NCI-H526 (cell line): ENCODE measurements around the gene CPPED1.

Experiments used
- DNase-seq, 2 experiments: peaks; one replicate each; lab custom pipeline; 2025; lab: John Stamatoyannopoulos, UW

CPPED1 gene

DNA sequence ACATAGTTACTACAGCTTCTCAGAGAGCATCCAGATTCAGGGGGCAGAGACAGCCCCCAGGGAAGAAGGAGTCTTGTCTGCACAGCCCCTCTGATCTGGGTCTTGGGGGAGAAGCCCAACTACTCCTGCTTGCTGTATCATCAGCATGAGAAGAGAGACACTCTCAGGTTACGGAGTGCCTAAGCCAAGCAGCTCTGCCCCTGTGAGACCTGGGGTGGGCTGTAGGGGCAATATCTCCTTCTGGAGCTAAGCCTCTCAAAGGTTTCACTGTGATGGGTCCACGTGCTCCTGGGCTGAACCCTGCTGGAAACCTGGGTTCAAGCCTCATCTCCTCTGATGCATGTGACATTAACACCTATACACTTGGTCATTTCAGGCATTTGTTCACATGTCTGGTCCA, 123.2 kb downstream of the CPPED1 start:
- no peak for DNase-seq

DNA sequence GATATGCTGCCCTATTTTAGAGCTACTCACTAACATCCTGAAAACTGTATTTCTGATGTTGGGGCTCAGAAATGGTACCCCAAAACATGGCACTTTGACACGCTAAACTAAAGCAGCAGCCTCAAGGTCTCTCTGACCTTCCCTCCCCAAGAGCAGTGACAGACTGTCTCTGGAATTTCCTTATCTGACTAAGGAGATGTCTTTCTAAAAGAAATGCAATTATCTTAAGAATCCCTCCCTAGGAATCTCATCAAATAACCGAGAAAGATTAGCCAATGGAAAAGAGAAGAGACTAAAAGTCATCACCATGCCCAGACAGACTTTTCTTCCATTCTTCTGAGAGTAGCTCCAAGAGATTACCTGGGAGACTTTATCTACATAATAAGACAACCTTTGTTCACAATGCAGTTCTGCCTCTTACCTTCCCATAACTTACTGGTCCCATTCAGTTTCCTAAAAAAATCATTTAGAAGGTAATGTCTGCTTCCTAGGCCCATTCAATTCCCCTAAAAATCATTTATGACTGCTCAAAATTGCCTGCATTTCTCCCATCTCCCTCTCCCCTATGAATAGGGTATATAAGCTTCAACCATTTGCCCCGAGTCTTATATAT, 123.9 kb downstream of the CPPED1 start:
- no peak for DNase-seq

DNA sequence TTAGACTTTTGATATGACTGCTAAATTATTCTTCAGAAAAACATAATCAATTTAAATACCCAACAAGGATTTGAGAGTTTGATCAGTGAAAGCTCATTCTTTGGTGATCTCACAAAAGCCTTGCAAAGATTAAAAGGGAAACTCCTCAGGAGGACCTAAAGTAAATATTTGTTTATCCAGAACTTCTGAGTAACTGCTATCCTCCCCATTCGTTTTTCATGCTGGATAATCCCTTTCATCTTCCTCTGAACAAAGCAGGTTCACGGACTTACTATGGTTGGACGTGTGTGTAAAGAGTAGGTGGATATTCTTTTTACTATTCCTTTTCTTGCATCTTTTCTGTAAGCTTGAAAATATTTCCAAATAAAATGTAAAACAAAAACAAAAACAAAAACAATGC, 124.7 kb downstream of the CPPED1 start:
- no peak for DNase-seq

DNA sequence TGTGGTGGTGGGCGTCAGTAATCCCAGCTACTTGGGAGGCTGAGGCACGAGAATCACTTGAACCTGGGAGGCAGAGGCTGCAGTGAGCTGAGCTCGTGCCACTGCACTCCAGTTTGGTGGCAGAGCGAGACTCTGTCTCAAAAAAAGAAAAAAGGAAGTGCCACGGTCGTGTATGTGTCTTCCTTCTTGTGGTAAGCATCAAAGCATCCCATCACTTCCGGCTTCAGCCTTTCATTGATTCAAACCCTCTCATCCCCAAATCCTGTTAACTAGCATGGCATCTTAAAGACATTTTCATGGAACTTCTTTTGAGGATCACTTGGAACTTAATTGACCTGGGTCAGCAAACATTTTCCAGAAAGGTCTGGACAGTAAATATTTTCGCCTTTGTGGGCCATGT, 126.2 kb downstream of the CPPED1 start:
- DNase-seq, result no peak

DNA sequence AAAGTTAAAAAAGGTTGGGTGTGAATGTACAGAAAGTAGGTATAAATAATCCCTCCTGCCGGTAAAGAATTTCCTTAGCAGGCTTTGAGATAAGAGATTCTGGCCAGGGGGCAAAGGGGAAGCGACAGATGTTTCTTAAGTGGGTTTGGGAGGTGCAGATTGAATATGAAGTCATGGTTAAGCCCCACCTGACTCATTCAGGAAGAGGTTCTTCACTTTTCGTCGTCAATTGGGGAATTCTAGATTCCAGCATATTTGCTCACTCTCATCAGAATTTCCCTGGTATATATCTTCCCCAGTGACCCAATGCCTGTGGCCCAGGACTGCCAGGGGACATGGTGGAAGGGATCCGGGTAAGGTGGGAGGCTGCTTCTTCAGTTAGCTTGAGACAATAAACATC, 127.8 kb downstream of the CPPED1 start:
- no peak for DNase-seq

DNA sequence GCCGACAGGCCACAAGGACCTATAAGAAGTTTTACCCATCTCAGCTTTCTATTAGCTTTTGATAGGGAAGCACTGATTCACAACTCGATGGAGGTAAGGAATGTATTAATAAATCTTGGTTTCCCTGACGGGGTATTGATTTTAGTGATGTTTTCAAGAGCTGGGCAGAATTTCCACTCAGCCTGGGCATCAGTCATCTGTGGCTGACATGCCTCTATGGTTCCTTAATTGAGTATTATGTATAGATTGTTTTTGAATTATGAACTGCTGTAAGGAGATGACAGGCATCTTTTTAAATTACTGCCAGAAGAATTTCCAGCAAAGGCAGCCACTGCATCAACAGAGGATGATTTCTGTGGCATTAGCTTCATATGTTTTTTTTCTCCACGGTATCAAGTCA, 128.6 kb downstream of the CPPED1 start:
- no peak for DNase-seq

DNA sequence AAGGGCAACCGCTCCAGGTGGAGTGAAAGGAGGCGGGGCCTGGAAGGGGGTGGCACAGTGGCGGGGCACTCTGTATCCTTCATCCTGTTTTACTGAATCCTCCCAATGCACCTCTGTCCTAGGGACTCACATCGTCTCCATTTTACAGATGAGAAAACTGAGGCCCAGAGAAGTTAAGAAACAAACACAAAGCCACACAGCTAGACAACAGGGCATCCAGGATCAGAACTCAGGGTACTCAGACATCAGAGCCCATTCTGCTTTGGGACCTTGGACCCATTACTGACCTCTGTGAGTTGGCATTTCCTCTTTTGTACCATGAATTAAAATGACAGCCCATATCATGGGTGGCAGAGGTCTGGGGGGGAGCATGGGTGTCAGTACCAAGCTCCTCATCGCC, 129.2 kb downstream of the CPPED1 start:
- DNase-seq, result no peak

DNA sequence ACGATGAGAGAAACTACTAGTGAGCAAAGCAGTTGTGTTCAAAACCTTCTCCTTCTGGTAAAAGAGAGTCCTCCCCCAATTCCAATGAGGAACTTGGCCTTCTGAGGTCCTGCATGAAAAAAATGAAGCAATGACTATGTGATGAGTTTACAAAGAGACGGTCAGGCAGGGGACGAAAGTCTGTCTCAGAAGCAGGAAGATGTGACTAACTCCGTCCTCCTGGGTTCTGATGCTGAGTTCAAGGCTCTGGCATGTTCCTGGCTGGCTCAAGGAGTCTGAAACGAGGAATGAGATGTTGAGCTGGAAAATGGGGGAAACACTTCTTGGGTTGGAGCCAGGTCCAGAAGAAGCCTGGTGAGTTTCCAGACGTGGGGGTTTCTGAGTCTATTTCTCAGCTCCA, 129.6 kb downstream of the CPPED1 start:
- no peak for DNase-seq

DNA sequence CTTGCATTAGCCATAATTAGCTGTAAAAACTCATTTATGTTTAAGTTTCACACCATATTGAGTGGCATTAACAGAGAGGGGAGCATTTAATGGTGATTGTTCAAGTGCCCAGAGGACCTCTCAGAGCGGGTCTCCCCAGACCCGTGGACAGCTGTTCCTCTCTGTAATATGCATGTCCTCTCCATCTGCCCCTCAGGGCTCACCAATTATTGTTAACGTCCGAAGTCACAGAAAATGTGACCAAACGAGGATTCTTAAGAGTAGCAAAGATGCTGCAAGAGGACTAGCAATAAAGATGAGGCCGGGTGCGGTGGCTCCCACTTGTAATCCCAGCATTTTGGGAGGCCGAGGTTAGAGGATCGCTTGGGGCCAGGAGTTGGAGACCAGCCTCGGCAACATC, 130.2 kb downstream of the CPPED1 start:
- DNase-seq, result no peak

DNA sequence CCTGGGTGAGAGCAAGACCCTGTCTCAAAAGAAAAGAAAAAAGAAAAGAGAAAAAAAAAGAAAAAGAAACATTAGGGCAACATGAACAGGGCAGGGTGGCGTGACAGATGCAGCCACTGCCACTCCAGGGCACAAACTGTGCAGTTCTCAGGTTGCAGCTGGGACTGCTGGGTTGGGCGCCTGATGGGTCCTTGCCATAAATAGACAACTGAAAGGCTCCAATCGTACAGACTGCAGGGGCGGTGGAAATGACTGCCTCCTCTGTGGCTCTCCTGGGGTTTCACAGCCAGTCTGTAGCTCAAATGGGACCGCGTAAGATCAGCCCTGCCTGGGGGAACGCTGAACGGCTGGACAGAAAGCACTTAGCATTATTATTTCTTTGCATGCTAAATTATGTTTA, 130.7 kb downstream of the CPPED1 start:
- DNase-seq, result peak in 1 of 2 experiments; percentile 15

DNA sequence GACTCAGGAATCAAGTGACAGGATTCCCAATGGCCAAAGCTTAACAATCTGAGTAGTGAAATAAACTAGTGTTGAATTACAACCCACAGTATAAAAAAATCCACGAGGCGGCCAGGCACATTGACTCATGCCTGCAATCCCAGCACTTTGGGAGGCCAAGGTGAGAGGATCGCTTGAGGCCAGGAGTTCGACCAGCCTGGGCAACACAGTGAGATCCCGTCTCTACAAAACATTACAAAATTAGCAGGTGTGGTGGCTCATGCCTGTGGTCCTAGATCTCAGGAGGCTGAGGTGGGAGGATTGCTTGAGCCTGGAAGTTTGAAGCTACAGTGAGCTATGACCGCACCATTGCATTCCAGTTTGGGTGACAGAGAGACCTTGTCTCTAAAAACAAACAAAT, 133.8 kb downstream of the CPPED1 start:
- DNase-seq, result no peak

DNA sequence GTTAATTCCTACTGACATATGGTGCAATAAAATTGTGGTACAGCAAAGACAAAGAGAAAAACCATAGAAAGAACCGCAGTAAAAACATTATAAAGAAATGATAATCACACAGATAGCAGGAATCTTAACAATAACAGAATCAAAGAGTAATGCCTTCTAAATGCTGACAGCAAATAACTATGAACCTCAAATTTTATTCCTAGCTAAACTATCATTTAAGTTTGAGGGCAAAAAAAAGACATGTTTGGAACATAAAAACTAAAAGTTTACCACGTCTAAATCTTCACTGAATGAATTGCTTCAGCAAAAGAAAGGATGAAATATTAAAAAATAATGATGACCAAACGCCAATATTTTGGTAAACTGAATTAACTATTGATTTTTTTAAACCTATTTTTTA, 135.8 kb downstream of the CPPED1 start:
- DNase-seq, result no peak

DNA sequence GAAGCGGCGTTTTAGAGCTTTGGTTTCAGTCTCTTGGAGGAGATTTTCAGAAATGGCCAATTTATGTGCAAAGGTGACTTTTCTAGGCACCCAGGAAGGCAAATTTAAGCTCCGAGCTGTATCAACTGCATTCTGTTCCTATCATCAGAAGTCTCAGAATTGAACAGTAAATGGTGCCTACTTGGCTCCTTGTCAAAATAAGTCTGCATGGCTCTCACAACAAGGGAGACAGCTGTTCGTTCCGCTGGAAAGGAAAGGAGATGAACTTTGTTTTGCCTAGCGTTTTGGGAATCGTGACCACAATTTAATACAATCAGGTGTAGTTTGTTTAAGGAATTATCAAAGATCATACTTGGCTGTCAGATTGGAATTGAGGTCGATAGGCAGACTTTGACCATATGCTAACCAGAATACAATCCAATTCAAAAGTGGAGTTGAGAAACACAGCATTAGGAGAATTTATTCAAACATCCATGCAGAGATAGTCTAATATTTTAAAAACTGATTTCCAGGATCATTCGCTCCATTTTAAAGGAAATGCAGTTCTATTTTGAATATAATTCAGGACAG, 139.4 kb downstream of the CPPED1 start:
- DNase-seq, result no peak

DNA sequence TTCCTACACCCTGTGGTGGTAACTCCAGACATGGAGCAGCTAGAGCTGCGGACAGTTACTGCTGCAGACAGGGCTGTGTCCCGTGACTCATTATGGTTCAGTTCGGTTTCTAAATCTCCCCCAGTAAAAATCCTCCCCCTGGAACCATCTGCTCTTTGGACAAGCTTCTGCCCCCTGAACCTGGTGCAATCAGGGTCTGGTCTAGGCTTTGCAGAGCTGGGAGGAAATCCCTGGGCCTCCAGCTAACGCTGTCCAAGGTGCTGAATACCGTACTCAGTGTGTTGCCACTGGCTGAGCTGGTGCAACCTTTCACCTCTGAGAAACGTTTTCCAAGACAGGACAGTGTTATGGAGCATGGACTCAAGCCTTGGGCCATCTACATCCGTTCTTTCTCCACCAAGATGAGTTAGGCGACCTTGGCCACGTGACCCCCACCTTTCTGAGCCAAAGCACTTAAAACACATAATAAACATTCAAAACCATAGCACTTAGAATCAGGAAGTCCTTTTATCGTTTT, 142.0 kb downstream of the CPPED1 start:
- DNase-seq, result no peak

DNA sequence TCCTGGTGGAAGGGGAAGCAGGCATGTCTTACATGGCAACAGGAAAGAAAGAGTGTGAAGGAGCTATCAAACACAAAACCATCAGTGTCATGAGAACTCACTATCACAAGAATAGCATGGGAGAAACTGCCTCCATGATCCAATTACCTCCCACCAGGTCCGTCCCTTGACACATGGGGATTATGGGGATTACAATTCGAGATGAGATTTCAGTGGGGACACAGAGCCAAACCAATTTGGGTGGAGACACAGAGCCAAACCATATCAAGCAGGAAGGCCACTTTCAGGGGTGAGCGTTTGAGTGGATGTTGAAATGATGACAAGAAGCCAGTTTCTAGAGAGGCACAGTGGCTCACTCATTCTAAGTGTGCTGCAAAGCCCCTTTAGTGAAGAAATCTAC, 143.8 kb downstream of the CPPED1 start:
- no peak for DNase-seq

DNA sequence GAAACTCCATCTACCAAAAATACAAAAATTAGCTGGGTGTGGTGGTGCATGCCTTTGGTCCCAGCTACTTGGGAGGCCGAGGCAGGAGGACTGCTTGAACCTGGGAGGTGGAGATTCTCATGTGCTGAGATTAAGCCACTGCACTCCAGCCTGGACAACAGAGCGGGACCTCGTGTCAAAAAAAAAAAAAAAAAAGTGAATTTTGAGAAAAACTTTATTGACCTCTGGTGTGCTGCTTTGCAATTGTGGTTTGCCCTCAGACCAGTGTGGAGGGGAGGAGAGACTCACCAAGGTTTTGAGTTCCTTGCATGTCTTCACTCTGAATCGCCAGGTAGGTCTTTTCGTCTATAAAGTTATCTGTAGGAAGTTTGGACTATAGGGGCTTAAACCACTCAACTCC, 145.2 kb downstream of the CPPED1 start:
- no peak for DNase-seq

DNA sequence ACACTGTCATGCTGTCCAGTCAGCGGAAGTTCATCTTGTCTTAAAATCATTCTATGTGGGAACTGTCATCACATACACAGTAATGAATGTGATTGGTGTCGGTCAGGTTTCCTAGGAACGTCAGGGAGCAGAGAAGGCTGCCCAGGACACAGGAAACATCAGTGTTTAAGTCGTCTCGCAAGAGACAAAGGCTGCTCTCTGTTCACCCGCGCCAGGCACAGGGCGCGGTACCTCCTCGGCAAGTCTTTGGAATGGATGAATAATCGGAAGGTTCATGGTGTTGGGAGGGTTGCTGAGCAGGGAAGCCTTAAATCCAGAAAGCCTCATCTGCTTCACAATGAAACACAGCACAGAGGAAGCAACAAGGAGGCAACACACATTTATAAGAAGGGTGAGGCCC, 148.2 kb downstream of the CPPED1 start:
- DNase-seq, result no peak

DNA sequence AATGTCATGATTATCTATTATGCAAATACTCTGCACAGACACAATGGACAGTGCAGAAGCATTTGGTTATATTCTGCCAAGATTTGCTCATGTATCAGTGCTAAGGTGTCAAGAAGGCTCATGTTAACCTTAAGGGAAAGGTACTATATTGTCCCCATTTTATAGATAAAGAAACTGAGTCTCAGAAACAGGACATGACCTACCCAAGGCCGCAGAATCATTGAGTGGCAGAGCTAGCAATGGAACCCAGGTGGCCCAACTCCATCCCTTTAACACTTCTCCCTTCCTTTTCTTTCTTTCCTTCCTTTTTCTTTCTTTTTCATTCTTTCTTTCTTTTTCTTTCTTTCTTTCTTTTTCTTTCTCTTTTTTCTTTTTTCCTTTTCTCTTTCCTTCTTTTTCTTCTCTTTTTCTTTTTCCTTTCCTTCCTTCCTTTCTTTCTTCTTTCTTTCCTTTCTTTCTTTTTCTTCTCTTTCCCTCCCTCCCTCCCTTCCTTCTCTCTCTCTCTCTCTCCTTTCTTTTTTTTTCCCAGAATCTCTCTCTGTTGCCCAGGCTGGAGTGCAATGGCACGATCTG, 149.8 kb downstream of the CPPED1 start:
- DNase-seq, result no peak

DNA sequence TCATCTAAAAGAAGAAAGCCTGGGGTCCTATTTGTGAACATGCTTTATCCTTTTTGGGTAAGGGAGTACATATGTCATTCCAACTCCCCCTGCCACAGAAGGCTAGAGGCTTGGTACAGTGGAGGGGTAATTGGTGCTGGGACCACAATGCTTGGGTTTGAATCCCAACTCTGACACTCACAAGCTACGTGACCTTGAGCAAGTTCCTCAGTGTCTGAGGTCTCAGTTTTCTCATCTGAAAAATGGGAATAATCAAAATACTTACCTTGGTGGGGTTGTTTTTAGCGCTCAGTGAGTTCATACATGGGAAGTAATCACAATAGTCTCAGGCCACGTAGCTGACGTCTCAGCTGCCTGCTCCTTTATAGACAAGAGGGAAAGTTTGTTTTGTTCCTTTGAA, 150.8 kb downstream of the CPPED1 start:
- no peak for DNase-seq

DNA sequence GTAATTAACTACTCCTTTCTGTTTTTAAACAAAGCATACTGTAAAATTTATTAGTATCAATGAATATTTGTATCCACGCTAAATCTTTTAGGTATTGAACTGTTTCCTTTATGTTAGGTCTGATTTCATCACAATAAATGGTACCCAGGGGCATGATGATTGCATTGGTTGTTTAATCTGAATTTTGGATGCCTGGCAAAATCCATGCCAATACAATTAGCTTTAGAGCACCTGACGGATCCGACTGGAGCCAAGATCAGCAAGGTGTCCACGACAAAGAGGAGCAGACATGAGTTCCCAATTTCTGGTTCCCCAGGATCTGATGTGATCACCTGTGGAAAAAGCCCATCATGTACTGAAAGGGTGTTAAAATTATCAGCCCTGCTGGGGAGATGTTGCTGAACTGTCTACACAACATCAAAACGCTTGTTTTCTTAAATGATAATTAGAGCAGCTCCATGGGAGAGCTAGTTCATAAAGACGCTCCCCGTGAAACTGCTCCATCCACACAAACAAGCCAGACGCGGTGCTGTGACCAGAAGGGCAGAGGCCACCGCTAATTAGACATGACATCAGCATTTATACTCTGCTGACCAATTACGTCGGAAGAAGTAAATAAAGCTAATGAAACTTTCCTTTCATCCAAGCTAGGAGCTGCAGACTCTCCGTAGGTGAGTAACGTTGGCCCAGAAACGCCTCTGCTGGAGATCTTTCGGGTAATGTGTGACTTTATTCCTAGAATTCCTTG, 151.7 kb downstream of the CPPED1 start:
- no peak for DNase-seq

DNA sequence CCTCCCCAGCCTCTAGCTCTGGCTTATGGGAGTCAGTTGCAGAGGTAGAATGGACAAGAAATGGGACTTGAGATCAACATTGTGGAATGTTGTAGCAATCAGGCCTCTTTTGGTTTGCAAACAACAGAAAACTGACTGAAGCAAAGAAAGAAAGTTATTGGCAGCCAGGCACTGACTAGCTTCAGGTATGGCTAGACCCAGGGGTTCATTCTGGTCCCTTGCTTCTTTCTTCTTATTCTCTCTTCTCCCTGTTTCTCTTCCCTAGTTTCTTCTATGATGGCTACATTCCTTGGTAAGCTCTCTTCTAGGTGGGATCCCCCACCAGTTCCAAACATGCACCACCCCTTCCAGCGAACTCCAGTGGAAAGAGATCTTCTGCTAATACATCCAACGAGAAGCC, 154.3 kb downstream of the CPPED1 start:
- DNase-seq, result no peak

DNA sequence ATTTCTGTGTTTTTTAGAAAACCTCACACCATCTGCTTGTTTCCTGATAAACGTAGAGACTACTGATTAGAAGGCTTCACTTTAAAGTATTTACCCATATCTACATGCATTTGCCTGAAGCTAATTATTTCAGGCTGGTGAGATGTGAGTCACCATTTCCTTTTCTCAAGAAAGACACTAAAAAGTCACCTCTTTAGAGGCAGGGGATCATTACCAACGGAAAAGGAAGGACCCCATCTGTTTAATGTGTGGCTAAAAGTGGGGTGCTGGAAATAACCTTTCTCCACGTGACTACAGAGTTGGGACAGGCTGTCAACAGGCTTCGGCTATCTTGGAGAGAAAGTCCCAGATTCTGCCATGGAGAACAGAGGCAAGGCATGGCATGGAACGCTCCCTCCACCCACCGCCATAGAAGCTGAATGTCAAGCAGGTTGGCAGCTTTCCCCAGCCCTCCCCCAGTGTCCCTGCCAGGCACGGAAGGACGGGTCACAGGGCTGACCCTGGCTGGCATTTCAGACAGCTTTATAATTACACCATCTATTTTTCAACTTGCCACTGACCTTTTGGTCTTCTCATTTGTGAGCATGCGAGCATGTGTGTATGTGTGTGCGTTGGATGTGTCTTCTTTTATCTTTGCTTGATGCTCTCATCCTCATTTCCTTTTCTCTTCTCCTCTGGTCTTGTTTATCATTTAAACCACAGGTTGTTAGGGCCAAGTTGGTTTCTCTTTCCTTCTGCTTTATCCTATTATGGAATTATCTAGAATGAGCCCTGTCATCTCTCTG, 157.0 kb downstream of the CPPED1 start:
- DNase-seq, result no peak
